ENCODE data around the gene SDF4.
A peak's percentile ranks its signal among the peaks of the same experiment; 100 is the strongest.

SDF4 gene

DNA sequence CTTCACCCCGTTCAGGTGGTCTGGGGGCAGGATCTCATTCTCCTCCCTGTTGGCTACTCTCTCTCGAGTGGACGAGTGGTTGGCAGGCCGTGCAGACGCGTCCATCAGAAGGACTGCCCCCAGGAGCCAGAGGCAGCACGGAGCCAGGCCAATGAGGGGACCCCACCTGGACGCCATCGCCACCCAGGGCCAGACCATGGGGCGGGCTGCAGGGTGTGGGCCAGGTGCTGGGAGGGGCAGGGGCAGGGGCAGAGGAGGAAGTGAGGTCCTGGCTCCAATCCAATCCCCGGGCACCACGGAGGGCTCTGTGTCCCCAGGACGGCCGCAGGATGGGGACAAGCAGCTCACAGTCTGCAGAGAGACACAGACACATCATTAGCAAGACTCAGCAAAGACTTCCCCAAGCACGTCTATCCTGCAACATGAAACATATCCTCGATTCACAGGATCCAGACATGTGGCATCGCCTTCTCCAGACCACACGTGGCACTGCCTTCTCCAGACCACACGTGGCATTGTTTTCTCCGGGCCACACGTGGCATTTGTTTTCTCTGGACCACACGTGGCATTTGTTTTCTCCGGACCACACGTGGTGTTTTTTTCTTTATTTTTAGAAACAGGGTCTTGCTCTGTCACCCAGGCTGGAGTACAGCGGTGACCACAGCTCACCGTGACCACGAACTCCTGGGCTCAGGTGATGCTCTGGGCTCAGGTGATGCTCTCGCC is 3.0 kb downstream of the SDF4 start:
- DNase-seq (ENCODE audit: low read depth): peak; percentile 42

DNA sequence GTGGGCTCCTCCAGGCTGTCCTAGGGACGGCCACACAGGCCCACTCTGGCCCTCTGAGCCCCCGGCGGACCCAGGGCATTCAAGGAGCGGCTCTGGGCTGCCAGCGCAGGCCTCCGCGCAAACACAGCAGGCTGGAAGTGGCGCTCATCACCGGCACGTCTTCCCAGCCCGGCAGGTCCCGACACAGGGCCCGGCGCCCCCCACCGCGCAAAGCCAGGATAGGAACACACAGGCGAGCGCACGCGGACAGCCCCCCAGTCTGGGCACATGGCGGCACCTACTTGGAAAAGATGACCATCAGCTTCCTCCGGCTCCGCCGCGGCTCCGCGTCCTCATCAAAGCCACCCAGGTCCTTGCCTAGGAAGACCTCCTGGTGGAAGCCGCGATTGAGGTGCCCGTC is 3.6 kb downstream of the SDF4 start:
- DNase-seq (ENCODE audit: low read depth): no peak

DNA sequence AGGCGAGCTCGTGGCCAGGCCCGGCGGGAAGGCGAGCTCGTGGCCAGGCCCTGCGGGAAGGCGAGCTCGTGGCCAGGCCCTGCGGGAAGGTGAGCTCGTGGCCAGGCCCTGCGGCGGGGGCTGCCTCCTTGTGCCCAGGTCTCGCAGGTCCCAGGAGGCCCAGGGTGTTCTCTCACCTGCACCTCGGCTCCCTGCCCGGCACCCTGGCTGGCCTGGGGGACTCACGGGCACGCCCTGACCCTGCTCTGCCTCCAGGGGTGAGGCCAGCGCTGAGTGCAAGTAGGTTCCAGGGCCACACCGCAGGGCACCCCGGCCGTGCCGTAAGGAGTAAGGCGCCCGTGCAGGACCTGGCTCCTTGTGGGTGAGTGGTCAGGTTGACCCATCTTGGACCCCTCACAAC is 4.4 kb downstream of the SDF4 start:
- no peak for DNase-seq (ENCODE audit: low read depth)

DNA sequence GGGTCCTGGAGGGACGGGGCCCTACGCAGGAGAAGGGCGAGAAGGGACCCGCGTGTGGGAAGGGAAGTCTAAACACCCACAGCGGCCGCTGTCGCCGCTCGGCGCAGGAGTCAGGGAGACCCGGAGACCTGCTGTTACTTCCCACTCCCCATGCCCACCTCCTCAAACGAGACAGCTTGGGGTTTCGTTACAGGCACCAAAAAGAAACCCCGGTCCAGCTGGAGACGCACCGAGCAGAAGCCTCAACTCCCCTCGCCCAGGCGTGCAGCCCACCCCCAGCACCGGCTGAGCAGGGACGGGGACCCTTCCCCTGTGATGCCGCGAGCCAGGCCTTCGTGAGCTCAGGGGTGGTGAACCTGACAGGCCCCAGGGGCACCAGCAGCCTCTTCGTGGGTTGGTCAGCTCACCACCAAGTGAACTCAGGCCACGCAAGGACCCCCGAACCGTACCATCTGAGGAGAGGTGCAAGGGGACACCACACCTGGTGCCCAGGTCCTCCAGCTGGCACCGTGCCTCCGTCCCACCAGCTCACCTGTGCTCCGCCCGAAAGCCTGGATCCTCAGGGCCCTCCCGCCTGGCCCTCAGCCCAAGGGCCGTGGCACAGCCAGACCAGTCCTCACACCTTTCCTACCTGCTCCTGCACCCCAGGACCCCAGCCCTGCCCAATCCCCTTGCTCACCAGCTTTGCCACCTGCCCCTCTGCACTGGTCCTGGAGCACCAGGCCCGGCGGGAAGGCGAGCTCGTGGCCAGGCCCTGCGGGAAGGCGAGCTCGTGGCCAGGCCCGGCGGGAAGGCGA is 5.0 kb downstream of the SDF4 start:
- DNase-seq (ENCODE audit: low read depth): no peak

DNA sequence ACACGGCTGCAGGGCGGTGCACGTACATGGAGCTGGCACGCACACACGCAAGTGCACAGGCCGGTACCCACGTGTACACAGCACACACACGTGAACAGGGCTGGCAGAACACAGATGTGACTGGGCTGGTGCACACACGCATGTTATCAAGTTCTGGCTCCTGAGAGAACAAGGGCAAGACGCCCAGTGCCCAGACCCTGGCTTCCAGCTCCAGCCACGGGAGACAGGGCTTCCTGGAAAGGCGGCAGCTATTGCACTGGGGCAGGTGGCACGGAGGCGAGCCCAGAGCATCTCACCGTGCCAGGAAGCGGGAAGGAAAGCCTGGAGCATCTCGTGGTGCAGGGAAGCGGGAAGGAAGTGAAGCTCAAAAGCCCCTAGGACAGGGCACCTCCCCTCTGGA is 5.9 kb downstream of the SDF4 start:
- no peak for DNase-seq (ENCODE audit: low read depth)

DNA sequence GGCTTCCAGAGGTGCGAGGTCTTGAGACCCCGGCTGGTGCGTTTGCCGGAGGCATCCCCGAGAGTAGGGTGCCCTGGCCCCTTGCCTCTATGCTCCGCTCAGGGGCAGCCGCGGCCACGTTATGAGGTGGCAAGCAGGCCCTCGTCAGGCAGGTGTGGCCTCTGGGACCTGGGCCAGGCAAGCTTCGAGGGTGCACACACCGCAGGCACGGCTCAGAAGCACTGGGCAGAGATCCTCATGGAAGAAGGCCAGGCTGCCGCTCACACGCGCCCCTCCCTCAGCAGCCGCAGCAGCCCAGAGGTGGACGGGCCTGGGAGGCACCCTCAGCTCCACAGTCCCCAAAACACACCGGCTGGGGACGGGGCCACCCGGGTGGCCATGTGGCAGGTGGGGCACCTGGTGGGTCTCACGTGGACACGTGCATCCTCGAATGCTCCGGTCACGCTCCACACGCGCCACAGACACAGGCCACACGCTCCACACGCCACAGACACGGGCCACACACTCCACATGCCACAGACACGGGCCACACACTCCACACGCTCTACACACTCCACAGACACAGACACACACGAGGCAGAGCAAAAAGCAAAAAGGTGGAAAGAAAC is 6.5 kb downstream of the SDF4 start:
- no peak for DNase-seq (ENCODE audit: low read depth)

DNA sequence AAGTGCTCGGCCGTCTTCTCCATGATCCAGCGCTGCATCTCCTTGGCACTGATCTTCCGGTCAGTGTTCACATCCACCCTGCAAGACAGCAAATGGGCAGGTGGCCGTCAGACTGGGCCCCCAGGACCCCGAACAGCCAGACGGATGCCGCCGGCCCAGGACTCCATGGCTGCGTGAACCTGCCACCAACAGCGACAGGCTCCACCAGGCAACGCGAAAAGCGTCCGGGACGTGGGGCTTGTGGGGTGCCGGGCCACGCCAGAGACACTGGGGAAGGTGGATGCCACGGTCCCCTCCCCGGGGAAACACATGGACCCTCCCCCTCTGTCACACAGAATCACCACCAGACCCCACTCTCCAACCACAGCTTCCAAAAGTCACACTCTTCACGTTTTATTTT is 7.9 kb downstream of the SDF4 start:
- no peak for DNase-seq (ENCODE audit: low read depth)

DNA sequence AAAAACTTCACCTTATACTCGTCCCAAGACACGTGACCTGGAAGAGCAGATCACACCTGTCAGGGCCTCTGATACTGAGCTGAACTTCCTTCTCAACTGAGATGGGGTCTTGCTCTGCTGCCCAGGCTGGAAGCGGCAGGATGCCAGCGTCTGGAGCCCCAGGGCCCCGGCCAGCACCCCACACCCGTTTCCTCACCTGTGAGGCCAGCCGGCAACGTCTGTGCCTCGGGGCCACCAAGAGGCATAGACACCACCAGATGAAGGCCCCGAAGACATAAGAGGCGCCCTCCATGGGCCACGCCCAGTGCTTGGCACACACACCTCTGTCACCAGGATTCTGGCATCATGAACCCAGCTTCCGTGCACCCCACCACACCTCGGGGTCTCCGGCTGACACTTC is 8.5 kb downstream of the SDF4 start:
- DNase-seq (ENCODE audit: low read depth): no peak

DNA sequence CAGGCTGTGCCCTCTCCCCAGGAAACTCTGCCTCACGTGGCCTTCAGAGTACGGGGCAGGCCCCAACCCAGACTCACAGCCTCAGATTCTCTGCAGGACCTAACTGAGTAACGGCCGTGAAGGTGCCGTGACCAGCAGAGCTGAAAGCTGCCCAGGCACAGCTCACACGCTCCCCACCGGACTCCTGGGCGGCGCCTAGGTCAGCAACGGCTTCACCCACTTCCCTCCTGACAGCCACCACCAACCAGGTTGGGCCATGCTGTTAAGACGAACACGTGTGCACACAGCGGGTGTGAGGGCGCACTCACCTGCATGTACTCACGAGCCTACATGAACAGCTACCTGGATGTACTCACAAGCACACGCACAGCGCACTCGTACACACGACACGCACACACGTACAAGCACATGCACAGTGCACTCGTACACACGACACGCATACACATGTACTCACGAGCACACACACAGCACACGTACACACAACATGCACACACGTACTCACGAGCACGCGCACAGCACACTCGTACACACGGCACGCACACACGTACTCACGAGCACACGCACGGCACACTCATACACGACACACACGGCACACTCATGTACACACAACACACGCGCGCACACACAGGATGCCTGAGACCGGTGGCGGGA is 9.1 kb downstream of the SDF4 start:
- no peak for DNase-seq (ENCODE audit: low read depth)

DNA sequence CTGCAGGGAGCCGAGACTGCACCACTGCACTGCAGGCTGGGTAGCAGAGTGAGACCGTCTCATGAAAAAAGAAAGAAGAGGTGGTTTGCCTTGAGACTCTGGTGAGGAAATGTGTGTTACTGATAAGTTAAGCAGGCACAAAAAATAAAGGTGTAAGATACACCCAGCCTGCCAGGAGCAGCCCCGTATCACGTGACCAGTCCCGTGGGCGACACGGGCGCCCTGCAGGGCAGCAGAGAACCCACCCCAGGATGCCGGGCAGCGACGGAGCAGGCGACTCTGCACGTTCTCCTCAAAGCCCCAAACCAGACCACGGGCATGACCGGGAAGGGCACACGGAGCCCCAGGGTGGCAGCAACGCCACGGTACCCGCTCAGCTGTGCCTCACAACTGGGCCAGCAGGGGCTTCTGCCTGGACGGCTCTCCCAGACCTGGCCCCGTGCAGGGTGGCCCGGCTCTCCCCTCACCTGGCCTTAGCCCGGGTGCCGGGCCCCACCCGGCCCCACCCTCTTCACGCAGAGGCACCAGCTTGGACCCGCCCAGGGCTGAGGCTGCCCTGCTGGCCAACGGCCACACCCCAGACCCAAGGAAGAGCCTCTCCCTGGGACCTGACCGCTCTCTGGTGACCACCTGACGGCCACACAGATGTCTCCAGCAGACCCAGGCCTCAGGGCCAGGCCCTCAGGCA is 9.8 kb downstream of the SDF4 start:
- DNase-seq (ENCODE audit: low read depth): no peak

DNA sequence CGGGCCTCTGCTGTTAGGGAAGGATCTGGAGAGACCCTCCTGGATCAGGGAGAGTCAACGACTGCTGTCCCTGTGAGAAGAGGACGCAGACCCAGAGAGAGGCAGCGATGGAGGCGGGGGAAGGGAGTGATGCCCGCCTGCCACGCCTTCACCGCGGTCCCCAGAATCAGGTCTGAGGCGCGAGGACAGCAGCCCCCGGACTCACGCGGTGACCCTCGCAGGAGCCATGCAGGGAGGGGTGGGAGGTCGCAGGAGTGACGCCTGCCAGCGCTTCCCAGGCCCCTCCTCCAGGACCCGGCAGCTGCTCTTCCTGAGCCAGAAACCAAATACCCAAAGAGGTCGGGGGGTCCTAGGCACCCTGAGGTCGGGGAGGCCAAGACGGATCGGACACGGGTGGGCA is 11.6 kb downstream of the SDF4 start:
- no peak for DNase-seq (ENCODE audit: low read depth)

DNA sequence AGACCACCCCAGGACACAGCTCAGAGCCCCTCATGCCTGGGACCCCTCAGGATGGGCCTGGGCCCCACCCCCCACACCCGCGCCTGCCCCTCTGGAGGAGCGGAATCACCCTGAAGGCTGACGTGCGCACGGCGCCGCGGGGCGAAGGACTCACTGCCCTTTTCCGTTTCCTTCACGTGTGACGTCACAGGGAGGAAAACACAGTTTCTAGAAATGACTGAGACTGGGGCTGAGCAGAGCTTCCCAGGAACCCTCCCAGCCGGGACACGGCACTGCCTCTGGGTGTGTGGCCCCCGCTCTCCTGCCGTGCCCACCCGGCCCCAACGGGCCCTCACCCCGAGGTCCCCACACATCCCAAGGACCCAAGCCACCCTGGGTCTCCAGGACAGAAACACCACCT is 12.5 kb downstream of the SDF4 start:
- no peak for DNase-seq (ENCODE audit: low read depth)

DNA sequence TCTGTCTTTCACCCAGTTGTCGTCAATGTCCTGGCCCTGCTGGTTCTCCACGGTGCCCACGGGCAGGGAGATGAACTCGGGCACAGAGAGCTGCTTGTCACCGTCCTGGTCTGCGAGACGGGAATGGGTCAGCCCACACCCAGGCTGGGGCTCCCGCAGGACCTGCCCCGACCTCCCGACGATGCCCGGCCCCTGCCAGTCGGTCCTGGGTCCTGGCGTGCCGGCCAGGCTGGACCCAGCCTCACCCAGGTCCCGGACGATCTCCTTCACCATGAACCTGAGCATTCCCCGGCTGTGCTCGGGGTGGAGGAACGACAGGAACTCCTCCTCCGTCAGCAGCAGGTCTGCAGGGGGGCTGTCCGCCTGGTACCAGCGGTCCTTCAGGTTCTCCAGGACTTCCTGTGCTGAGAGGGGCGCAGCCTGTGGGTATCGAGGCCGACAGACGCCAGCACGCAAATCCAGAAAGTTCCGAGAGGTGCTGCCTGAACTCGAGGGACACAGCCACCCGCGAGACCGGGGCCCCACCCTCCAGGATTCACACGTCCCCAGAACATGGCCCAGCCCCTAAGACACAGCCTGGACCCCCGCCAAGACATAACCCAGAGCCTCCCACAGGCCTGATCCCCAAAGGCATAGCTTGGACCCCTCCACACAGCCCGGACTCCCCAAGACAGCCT is 13.1 kb downstream of the SDF4 start:
- DNase-seq (ENCODE audit: low read depth): no peak

DNA sequence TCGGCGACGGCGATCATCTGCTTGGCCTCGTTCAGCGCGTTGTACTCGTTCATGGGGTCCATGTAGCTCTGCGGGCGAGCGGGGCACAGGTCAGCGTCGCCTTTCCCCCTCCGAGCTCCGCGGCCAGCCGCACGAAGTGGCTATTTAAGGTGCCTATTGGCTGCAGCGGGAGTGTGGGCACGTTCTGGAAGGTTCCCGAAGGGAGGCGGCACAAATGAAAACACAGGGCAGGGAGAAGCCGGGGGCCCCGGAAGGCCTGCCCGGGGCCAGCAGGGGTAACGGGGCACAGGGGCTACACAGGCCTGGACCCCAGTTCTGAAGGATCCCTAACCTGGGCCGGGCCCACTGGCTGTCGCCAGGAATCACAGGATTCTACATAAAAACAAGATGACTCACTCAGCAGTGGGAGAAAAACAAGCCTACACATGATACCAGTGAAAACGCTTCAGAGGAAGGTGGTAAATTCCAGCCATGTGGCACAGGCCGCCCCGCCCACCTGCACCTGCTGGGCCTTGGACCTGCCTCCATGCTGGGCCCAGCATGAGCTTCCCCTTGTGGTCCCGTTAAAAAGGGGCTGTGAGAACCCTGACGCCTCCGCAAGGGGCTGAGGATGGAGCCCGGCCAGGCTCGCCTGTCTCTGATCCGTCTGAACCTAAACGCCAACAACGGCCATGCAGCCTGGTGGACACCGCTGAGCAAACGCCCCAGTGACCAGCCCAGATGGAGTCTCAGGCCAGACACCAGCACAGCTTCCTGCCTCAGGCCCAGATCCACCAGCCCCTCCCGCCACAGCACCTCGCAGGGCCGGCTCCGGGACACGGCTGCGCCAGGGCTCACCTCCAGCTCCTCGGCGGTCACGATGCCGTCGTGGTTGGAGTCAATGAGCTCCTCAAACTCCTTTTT is 13.9 kb downstream of the SDF4 start:
- DNase-seq (ENCODE audit: low read depth): peak; percentile 19

DNA sequence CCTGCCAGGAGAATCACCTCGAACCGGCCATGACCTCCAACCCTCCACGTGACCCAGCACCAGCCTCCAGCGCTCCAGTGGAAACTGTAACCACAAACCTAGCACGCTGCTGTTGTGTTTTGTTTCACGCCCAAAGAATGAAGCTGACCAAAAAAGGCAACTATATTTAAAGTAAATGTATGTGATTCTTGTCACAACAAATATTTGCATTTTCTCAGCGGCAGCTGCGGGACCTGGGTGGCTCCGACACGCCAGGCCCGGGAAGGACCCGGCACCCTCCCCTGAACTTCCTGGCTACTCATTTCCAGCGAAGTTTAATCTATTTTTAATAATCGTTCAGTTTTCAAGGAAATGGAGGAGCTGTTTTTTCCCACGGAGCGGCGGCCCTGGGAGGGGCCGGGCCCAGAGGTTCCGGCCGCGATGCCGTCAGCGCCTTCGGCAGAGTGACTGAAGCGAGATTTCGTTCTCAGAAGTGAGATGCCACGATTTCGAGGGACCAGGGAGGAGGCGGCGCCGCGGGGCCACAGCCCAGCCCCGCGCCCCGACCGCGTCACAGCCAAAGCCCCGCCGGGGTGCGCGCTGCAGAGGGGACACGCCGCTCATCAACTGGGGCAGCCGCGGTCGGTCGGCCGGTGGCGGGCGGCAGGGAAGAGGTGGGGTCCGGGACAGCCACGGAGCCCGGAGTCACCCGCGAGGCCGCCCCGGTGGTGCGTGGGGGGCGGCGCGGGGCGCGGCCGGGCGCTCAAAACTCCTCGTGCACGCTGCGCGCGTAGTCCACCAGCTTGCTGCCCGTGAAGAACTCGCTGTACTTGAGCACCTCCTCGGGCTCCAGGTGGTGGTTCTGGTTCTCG is 14.8 kb downstream of the SDF4 start:
- DNase-seq (ENCODE audit: low read depth): no peak

DNA sequence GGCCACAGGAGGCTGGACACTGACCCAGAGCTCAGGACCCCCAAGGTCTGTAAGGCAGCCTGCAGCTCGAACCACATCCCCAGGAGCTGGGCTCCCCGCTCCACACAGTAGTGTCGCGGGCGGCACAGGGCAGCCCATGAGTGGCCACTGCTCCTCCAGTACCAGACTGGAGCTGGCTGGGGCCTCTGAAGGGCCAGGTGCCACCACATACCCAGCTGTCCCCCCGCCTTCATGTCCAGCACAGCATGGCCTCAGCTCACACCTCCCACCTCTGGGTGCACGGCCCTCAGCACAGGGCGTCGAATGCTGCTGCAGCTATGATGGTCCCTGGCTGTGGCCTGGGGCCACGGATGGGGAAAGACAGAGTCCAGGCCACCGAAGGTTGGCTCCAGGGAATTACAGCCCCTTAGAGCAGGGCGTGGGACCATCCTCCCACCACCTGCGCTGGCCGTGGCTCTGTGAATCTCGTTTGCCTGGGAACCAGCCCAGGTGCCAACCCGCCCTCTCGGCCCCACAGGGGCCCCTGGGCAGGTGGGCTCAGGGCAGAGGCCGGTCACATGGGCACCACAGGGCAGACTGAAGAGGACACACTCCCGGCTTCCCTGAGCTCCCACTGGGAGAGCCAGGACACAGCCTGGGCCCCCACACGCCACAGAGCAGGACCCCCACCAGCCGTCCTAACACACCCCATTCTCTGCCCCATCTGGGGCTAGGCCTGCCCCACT is 15.8 kb downstream of the SDF4 start:
- no peak for DNase-seq (ENCODE audit: low read depth)

DNA sequence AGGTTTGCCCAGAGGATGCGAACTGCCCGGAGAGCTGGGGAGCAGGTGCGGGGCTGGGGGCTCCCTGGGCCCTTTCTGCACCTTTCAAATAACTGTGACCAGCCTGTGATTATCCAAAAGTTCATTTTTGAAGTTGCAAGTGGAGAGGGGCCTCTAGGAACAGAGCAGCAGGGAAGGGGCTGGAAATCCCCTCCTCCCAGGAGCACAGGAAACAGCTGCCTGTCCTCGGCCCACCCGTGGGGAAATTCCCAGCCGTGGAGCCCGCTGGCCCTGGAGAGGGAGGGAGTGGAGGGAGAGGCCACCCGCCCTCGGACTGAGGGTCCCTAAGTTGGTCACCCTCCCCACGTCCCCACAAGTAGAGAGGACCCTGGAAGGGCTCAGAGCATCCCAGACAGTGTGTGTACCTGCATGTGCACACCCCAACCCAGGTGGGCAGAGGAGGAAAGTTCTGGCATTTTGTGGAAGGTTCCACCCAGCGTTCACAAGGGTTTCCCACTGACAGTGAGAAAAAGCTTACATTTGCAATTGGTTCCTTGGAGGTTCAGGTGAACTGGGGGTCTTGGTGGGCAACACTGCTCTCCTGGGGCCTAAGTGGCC is 16.6 kb downstream of the SDF4 start:
- no peak for DNase-seq (ENCODE audit: low read depth)

All from ELR (cell line).